OCI-LY7 (cell line): Measurements from ENCODE around the gene COPZ1. TPM values are rescaled to one million over a fixed set of nuclear protein-coding genes. Genes with fewer than 3 reads are reported as not detected.

ENCODE experiments used
- BruUV-seq: library from RNA; stranded (reverse); fragments of 400-500 nt; replicated peaks from 2 replicates; lab custom pipeline; 2021; lab: Mats Ljungman, UMichigan
- CTCF ChIA-PET: fragments of 300-600 bp; sonication (Branson Sonifier 250); formaldehyde crosslinking; loops from one replicate; lab custom pipeline; 2022; ENCODE audit warnings: antibody characterized with exemption; ENCODE audit not compliant: unreplicated experiment; lab: Charles Lee
- POLR2A ChIA-PET: fragments of 300-600 bp; sonication (Branson Sonifier 250); formaldehyde crosslinking; loops from one replicate; lab custom pipeline; 2022; ENCODE audit warnings: antibody characterized with exemption; lab: Charles Lee
- DNase-seq: peaks from one replicate; pipeline ENCODE4 v3.0.0-alpha.2; 2015; ENCODE audit warnings: low spot score
- H2AFZ ChIP-seq: fragments of 200-600 bp; sonication (generic), shearing (Covaris generic); 2 replicates; pipeline ENCODE4 v1.6.1; 2014; ENCODE audit warnings: mild to moderate bottlenecking, antibody characterized with exemption, low read length, moderate library complexity
- H3K27ac ChIP-seq: fragments of 200-600 bp; sonication (generic); 2 replicates; pipeline ENCODE4 v1.5.1; 2014; ENCODE audit warnings: mixed run types, low read depth, mild to moderate bottlenecking, moderate library complexity, low read length, inconsistent platforms; ENCODE audit not compliant: poor library complexity, severe bottlenecking
- H3K36me3 ChIP-seq: fragments of 200-600 bp; sonication (generic); 2 replicates; pipeline ENCODE4 v1.6.1; 2014; ENCODE audit warnings: mild to moderate bottlenecking, antibody characterized with exemption, low read length, moderate library complexity, mixed read lengths; ENCODE audit not compliant: insufficient read depth
- H3K4me1 ChIP-seq: fragments of 200-600 bp; sonication (generic); 2 replicates; pipeline ENCODE4 v1.5.1; 2014; ENCODE audit warnings: mild to moderate bottlenecking, low read length; ENCODE audit not compliant: insufficient read depth, poor library complexity, severe bottlenecking
- H3K4me2 ChIP-seq: fragments of 200-600 bp; sonication (generic); 2 replicates; pipeline ENCODE4 v1.6.1; 2014; ENCODE audit warnings: mild to moderate bottlenecking, low read length
- H3K4me3 ChIP-seq: fragments of 200-600 bp; sonication (generic); 2 replicates; pipeline ENCODE4 v1.5.1; 2014; ENCODE audit warnings: mild to moderate bottlenecking, low read depth, low read length; ENCODE audit not compliant: poor library complexity, severe bottlenecking
- H3K79me2 ChIP-seq: fragments of 200-600 bp; sonication (generic); 2 replicates; pipeline ENCODE4 v1.6.1; 2016; ENCODE audit warnings: low read depth, mild to moderate bottlenecking, low read length, moderate library complexity, mixed read lengths; ENCODE audit not compliant: insufficient read depth
- H3K9me2 ChIP-seq: fragments of 200-600 bp; sonication (generic); 2 replicates; pipeline ENCODE4 v1.6.1; 2016; ENCODE audit warnings: mild to moderate bottlenecking, low read length, mixed read lengths; ENCODE audit not compliant: insufficient read depth
- H3K9me3 ChIP-seq: fragments of 200-600 bp; sonication (generic); 2 replicates; pipeline ENCODE4 v1.6.1; 2014; ENCODE audit warnings: mild to moderate bottlenecking, mixed run types, low read length, mixed read lengths
- H4K20me1 ChIP-seq: fragments of 200-600 bp; sonication (generic); 2 replicates; pipeline ENCODE4 v1.6.1; 2014; ENCODE audit warnings: mild to moderate bottlenecking, antibody characterized with exemption, low read length, moderate library complexity, mixed read lengths; ENCODE audit not compliant: insufficient read depth
- CTCF ChIP-seq: fragments of 200-600 bp; sonication (generic); conservative IDR thresholded peaks from 2 replicates; pipeline ENCODE4 v1.5.1; 2014; ENCODE audit warnings: mild to moderate bottlenecking, antibody characterized with exemption, low read length, moderate library complexity, mixed read lengths
- EZH2phosphoT487 ChIP-seq: fragments of 200-600 bp; sonication (generic); IDR thresholded peaks from 2 replicates; pipeline ENCODE4 v1.6.1; 2018; ENCODE audit warnings: low read depth, borderline replicate concordance, mild to moderate bottlenecking, mixed run types, antibody characterized with exemption, low read length, moderate library complexity, mixed read lengths
- intact Hi-C: fragments of 100-400 bp; cut with micrococcal nuclease; formaldehyde crosslinking; loops from one replicate; pipeline ENCODE4 v1.10.0; 2022; ENCODE audit not compliant: unreplicated experiment
- total RNA-seq, 2 experiments: library from RNA; depleted of rRNA in 1 of 2; stranded (reverse); fragments of >200 nt in 1 of 2; shearing (Covaris generic) in 1 of 2; gene quantifications; 2 replicates each; pipeline ENCODE4 v1.2.3, GENCODE V29; 2014 to 2022

Gene COPZ1
- total RNA-seq, 2 experiments from 2014 or later, result 86.0 to 121 TPM

- intact Hi-C loops, result loop anchor here (10.0 kb wide), 1 partner anchor 335 kb away; no protein-coding TSS in a partner anchor
- BruUV-seq, result no TSS peak
- no peaks in the 10 kb centered on the region for H3K9me2 ChIP-seq
- H3K4me3 ChIP-seq, result no peak overlapping the region
- H3K79me2 ChIP-seq, result no peaks in the 10 kb centered on the region
- TF ChIP-seq EZH2phosphoT487, result no peak
- no peak for TF ChIP-seq CTCF
- DNase-seq, result no peak
- H3K36me3 ChIP-seq, result peaks cover 65% of the 10 kb centered on the region
- H3K4me2 ChIP-seq, result no peak overlapping the region
- no peak overlapping the region for H2AFZ ChIP-seq
- peaks cover 12% of the 10 kb centered on the region for H3K4me1 ChIP-seq
- no peaks in the 10 kb centered on the region for H3K9me3 ChIP-seq
- H4K20me1 ChIP-seq, result no peaks in the 10 kb centered on the region
- H3K27ac ChIP-seq, result no peak overlapping the region
- ChIA-PET CTCF (no interaction called here), POLR2A (no interaction called here)
Measured at GRCh38 chr12:54349679-54350078, 24.7 kb downstream of the COPZ1 start.

- H3K79me2 ChIP-seq, result no peaks in the 10 kb centered on the region
- H3K9me3 ChIP-seq, result no peaks in the 10 kb centered on the region
- no peak overlapping the region for H3K4me3 ChIP-seq
- TF ChIP-seq CTCF, result no peak
- TF ChIP-seq EZH2phosphoT487, result no peak
- no TSS peak for BruUV-seq
- H3K9me2 ChIP-seq, result no peaks in the 10 kb centered on the region
- no peaks in the 10 kb centered on the region for H4K20me1 ChIP-seq
- DNase-seq, result no peak
- POLR2A ChIA-PET, result interaction anchor here (1.2 kb wide), 1 partner anchor 10 kb away, joined by 5 read pairs; no protein-coding TSS in a partner anchor
- no peak overlapping the region for H2AFZ ChIP-seq
- H3K4me1 ChIP-seq, result peaks cover 5% of the 10 kb centered on the region
- no peak overlapping the region for H3K27ac ChIP-seq
- H3K4me2 ChIP-seq, result no peak overlapping the region
- CTCF ChIA-PET, result interaction anchor here (1.0 to 1.3 kb wide), 2 partner anchors 8 to 62 kb away, joined by 3 read pairs; no protein-coding TSS in a partner anchor
- intact Hi-C loops, result loop anchor here (10.0 kb wide), 1 partner anchor 336 kb away; no protein-coding TSS in a partner anchor
- H3K36me3 ChIP-seq, result peaks cover 54% of the 10 kb centered on the region
Measured at GRCh38 chr12:54350743-54351142, 25.8 kb downstream of the COPZ1 start.

- Histone ChIP-seq H3K27ac (no peak overlapping the region), H4K20me1 (no peaks in the 10 kb centered on the region), H3K36me3 (peaks cover 50% of the 10 kb centered on the region), H3K4me1 (peaks cover 5% of the 10 kb centered on the region), H3K4me2 (no peak overlapping the region), H3K9me3 (no peaks in the 10 kb centered on the region), H3K9me2 (no peaks in the 10 kb centered on the region), H3K79me2 (no peaks in the 10 kb centered on the region), H3K4me3 (no peak overlapping the region), H2AFZ (no peak overlapping the region)
- intact Hi-C loops, result loop anchor here (10.0 kb wide), 1 partner anchor 337 kb away; no protein-coding TSS in a partner anchor
- TF ChIP-seq EZH2phosphoT487 (no peak), CTCF (no peak)
- CTCF ChIA-PET, result interaction anchor here (1.3 kb wide), 1 partner anchor 8 kb away, joined by 3 read pairs; no protein-coding TSS in a partner anchor
- DNase-seq, result no peak
- POLR2A ChIA-PET, result interaction anchor here (1.2 kb wide), 1 partner anchor 10 kb away, joined by 5 read pairs; no protein-coding TSS in a partner anchor
- BruUV-seq, result TSS peak; percentile 72
Measured at GRCh38 chr12:54351341-54351740, 26.4 kb downstream of the COPZ1 start.
